Frontal cortex (tissue), 4 donors: Measurements from ENCODE around the gene ZNF276. TPM values are rescaled to one million over a fixed set of nuclear protein-coding genes. Genes with fewer than 3 reads are reported as not detected.
"Not testable (repeated sequence)": the region's sequence is repeated elsewhere in the genome, so short reads cannot be mapped to it uniquely, and the experiment has no call there.

Source experiments
- DNase-seq, 2 donors: peaks; one replicate each; pipeline ENCODE4 v3.0.0; 2012; ENCODE audit warnings: low spot score in 2 of 2
- FAIRE-seq: peaks from 2 replicates; lab custom pipeline; 2012; peaks lifted over from hg19 to GRCh38; lab: Jason Lieb, UNC
- total RNA-seq: library from RNA; depleted of rRNA; stranded (reverse); fragments of >200 nt; gene quantifications from one replicate; pipeline ENCODE4 v1.2.3, GENCODE V29; 2014
- donor health status: control.
- donor health status: control.
- donor health status: control.

Gene ZNF276, protein sequence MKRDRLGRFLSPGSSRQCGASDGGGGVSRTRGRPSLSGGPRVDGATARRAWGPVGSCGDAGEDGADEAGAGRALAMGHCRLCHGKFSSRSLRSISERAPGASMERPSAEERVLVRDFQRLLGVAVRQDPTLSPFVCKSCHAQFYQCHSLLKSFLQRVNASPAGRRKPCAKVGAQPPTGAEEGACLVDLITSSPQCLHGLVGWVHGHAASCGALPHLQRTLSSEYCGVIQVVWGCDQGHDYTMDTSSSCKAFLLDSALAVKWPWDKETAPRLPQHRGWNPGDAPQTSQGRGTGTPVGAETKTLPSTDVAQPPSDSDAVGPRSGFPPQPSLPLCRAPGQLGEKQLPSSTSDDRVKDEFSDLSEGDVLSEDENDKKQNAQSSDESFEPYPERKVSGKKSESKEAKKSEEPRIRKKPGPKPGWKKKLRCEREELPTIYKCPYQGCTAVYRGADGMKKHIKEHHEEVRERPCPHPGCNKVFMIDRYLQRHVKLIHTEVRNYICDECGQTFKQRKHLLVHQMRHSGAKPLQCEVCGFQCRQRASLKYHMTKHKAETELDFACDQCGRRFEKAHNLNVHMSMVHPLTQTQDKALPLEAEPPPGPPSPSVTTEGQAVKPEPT
- 11.8 TPM for total RNA-seq

DNA sequence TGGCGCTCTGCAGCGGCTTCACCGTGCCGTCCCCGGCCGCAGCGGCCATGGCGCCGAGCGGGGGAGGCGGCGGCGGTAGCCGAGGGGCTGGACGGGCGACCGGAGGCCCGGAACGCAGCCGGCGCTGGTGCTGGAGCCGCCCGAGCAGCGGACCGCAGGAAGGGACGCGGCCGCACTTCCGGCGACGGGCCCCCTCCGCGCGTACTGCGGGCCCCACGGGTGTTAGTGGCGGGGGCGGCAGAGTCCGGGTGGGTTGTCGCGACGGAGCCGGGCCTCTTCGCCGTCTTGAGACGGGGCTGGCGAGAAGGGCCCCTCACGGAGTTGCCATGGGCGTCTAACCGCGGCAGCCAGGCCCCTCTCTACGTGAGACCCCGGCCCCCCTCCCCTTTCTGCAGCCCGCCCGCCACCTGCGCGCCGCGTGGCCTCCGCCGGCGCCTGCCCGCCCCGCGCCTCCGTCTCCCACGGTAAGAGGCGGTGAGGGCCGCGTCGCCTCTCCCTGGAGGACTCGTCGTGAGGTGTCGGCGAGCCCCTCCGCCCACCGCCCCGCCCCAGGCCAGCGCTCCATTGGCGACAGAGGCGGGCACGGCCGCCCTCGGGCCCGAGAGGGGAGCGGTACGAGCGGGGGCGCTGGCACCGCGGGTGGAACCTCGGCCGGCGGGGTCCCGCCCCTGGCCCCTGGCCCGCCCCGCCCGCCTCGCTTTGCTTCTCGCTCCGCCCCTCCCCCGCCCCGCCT, at the start of gene ZNF276, which contains the start of gene VPS9D1:
Gene ZNF276 (plus strand): TSS at position 725 of the 733 bp plus-strand sequence. CDS start 104 bp downstream, outside the sequence.
Gene VPS9D1 (minus strand): TSS at position 86 of the 733 bp plus-strand sequence. CDS start 37 bp downstream, at position 49.
- DNase-seq, result peak; percentile 89 to 90
- no peak for FAIRE-seq

DNA sequence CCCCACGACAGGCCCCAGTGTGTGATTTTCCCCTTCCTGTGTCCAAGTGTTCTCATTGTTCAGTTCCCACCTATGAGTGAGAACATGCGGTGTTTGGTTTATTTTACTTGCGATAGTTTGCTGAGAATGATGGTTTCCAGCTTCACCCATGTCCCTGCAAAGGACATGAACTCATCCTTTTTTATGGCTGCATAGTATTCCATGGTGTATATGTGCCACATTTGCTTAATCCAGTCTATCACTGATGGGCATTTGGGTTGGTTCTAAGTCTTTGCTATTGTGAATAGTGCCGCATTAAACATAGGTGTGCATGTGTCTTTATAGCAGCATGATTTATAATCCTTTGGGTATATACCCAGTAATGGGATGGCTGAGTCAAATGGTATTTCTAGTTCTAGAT, 49.8 kb upstream of the ZNF276 start:
- FAIRE-seq, DNase-seq: not testable (repeated sequence)

DNA sequence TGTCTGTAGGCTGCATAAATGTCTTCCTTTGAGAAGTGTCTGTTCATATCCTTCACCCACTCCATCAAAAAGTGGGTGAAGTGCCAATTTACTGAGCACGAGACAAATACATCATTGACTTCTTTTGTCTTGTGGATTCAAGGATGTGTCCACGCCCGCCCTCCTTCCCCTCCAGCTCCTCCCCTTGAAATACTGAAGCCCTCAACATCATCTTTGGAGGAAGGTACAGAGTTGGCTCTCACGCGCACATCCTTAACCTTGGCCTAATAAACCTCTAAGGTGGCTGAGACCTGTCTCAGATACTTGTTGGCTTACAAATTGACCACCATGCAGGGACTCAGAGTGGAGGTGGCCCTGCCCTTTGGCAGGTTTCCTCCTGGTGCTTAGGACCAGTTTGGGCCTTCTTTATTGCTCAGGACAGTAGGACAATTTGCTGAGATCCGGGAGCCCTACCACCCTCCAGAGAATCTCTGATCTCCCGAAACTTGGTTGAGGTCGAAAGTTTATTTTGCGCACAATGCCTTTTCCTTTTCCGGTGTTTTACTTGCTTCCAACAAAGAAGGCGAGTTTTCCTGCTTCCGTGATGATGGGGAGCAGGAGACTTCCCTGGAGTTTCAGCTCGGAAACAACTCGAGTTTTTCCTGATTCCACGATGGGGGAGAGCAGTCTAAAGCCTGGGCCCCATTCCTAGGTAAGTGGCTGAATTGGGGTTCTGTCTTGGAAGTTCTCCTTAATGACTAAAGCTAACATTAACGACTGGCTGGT, 49.0 kb upstream of the ZNF276 start:
- DNase-seq, result no peak
- no peak for FAIRE-seq

DNA sequence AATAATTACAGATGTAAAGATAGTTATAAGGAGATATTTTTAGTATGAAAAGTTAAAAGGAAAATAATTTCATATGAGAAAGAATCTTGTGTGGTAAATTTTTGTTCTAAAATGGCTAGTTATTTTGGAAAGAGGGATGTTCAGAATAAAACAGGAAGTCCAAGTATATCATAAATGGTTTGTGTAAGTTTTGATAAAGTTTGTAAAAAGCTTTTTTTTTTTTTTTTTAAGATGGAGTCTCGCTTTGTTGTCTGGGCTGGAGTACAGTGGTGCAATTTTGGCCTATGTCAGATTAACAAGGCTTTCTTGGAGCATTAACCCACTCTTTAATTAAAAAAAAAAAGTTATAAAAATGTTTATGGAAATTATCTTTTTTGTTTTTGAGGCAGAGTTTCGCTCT, 43.1 kb upstream of the ZNF276 start:
- DNase-seq, result no peak
- FAIRE-seq, result no peak

DNA sequence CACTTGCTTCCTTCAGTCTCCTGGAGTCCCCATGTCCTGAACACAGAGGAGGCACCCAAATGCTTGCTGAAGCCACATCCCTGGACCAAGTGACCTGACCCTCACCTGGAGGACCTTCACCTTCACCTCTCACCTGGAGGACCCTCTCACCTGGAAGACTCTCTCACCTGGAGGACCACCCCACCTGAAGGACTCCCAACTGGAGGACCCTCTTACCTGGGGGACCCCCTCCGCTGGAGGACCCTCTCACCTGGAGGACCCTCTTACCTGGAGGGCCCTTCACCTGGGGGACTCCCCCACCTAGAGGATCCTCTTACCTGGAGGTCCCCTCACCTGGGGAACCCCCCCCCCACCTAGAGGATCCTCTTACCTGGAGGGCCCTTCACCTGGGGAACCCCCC, 35.4 kb upstream of the ZNF276 start:
- DNase-seq (no peak), FAIRE-seq (no peak)

DNA sequence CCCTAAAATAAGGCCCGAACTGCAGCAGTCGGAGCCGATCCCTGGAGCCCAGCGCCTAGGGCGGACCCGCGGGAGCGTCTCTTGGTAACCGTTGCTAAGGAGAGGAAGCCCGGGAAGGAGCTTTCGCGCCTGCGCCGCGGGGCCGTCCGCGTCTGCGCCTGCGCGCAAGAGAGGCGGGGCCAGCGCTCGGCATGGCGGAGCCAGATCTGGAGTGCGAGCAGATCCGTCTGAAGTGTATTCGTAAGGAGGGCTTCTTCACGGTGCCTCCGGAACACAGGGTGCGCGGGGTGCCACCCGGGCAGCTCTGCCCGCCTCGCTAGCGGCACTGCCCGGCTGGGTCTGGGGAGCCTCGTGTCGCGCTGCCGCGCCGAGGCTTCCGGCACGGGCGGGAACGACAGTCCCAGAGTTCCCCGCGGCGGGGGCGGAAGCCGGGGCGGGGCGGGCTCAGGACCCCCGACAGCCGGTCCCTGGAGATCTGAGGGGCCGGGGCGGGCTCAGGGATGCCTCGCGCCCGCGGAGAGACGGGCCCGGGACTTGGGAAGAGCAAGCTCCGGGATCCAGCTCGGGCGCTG, 34.7 kb upstream of the ZNF276 start, which contains the start of gene CDK10:
Gene CDK10 (plus strand): TSS at position 170 of the 572 bp plus-strand sequence. CDS start 22 bp downstream, at position 192.
- FAIRE-seq, result no peak
- peak; percentile 96 to 97 for DNase-seq

DNA sequence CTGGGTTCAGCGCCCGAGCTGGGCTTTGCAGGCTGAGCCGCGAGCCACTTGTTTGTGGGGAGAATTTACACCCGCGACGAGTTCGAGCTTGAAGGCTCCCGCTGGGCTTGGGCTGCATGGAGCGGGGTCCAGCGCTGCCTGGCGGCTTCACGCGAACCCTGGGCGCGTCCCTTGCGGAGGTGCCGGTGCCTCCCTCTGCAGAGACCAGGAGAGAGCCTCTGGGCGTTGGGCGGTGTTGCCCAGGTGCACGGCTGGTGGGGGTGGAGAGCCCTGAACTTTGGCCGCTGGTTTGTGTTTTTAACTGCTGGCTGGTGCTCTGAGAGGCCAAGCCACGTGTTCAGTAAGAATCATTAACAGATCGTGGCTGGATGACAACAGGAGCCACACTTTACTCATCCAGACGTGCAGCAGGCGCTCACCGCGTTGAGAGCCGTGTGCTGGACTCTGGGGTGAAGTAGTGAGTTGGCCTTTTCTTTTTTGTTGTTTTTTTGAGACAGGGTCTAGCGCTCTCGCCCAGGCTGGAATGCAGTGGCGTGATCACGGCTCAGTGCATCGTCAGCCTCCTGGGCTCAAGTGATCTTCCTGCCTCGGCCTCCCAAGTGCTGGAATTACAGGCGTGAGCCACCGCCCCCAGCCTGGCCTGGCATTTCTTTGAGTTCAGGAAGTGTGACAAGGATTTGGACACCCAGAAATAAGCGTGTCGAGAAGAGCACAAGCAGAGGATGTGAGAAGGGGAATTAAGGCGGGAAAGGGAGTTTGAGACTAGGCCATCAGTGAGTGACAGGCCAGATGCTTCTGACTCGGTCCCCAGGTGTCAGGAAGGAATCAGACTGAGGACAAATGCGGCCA, 34.0 kb upstream of the ZNF276 start:
- DNase-seq (peak; percentile 42), FAIRE-seq (no peak)

DNA sequence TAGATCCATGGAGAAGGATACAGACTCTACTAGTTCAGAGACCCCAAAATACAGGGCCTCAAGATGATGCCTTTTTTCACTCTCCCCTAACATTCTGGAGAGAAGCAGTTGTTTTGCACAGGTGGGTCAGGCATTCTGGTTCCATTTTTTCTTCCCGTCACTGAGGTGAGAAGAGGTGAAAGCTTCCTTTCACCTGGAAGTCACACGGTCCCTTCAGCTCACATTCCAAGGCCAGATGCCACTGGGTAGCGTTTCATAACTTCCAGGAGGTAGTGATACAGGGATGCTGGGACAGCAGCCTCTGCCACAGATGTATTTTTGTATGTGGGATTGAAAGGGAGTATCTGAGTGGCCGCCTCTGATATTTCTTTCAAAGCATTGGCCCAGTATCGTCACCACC, 32.9 kb upstream of the ZNF276 start:
- no peak for FAIRE-seq
- DNase-seq, result no peak

DNA sequence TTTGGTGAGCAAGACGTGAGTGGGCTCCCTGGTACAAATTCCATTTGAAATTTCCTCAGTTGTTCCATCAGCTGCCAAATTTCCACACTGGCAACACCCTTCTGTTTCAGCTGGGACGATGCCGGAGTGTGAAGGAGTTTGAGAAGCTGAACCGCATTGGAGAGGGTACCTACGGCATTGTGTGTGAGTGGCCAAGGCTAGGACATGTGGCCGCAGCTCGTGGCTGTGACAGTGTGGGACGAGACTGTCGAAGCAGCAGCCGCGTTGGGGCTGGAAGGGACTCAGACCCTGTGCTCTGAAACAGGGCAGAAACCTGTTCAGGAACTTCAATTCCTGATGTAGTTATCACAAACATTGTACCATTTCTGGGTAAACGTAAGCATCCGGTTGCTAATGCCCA, 32.2 kb upstream of the ZNF276 start:
- DNase-seq (no peak), FAIRE-seq (no peak)

DNA sequence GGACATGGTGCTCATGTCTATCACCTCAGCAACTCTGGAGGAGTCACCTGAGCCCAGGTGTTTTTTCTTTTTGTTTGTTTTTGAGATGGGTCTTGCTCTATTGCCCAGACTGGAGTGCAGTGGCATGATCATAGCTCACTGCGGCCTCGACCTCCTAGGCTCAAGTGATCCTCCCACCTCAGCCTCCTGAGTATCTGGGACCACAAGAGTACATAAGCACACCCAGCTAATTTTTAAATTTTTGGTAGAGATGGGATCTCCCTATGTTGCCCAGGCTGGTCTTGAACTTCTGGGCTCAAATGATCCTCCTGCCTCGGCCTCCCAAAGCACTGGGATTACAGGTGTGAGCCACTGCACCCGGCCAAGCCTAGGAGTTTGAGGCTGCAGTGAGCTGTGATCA, 31.7 kb upstream of the ZNF276 start:
- FAIRE-seq, result not testable (repeated sequence)

DNA sequence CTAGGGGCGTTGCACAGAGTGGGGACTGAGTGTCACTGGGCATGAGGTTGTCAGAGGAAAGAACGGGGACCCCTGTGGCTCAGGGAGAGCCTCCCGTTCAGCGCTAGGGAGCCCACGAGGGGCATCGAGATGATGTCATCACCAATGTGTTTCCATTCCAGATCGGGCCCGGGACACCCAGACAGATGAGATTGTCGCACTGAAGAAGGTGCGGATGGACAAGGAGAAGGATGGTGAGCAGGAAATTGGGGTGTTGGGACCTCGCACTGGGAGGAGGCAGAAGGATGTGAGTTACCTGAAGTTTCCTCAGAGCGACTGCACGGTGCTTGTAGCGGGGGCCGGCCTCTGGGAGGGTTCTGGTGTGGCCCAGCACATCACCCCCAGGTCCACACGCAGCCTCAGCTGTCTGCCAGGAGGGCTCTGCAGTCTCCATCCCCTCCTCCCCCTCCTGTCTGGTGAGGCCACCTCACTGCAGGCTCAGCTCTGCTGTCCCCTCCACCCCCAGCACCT, 30.9 kb upstream of the ZNF276 start:
- no peak for FAIRE-seq
- DNase-seq, result no peak

More for the DNA sequence above, 31.7 kb upstream of the ZNF276 start:
- DNase-seq, result not testable (repeated sequence)

DNA sequence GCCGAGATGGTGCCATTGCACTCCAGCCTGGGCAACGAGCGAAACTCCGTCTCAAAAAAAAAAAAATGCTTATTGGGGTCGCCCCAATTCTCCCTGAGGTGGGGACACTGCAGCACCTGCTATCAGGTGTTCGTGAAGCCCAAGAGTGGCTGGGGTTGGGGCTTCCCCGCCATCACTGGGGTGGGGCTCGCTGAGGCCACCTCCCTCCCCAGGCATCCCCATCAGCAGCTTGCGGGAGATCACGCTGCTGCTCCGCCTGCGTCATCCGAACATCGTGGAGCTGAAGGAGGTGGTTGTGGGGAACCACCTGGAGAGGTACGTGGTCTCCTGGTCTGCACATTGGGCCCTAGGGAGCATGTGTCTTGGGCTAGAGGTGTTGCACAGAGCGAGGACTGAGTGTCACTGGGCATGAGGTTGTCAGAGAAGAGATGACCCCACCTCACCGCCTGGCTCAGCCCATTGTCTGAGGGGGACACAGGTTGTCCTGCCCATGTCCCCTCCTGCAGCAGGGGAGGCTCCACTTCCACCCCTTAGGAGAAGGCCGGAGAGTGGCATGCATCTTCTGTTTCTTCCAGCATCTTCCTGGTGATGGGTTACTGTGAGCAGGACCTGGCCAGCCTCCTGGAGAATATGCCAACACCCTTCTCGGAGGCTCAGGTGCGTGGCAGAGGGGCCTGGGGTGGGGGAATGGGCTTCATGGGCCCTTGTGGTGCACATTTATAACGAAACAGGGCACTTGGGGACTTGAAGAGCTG, 29.9 kb upstream of the ZNF276 start:
- FAIRE-seq, result no peak
- no peak for DNase-seq

DNA sequence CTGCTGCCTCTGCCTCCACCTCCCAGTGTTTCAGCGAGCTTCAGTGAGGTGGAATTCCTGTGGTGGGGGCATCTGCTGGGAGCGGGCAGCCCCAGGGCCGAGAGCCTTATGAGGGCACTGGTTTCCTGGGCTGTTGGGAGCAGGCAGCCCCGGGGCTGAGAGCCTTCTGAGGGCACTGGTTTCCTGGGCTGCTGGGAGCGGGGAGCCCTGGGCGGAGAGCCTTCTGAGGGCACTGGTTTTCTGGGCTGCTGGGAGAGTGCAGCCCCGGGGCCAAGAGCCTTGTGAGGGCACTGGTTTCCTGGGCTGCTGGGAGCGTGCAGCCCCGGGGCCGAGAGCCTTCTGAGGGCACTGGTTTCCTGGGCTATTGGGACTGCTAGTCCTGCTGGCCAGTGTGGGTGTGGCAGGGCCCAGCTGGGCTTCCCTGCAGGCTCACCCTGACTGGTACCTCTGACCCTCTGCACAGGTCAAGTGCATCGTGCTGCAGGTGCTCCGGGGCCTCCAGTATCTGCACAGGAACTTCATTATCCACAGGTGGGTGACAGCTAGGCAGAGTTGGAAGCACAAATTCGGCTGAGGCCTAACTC, 29.3 kb upstream of the ZNF276 start:
- FAIRE-seq (no peak), DNase-seq (no peak)

DNA sequence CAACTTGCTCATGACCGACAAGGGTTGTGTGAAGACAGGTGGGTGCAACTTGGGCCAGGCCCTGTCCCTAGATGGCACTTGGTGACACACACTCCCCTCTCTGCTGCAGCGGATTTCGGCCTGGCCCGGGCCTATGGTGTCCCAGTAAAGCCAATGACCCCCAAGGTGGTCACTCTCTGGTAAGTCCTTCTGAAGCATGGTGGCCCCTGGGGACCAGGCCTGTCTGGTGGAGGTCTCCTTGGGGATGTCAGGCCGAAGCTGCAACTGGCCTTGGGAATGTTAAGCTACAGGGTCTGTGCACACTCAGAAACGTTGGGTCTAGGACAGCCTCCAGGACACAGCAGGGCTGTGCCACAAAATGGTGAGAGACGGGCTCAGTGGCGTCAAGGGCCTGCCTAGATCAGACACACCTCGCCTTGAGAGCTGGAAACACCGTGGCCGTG, 28.0 kb upstream of the ZNF276 start:
- FAIRE-seq (no peak), DNase-seq (no peak)

DNA sequence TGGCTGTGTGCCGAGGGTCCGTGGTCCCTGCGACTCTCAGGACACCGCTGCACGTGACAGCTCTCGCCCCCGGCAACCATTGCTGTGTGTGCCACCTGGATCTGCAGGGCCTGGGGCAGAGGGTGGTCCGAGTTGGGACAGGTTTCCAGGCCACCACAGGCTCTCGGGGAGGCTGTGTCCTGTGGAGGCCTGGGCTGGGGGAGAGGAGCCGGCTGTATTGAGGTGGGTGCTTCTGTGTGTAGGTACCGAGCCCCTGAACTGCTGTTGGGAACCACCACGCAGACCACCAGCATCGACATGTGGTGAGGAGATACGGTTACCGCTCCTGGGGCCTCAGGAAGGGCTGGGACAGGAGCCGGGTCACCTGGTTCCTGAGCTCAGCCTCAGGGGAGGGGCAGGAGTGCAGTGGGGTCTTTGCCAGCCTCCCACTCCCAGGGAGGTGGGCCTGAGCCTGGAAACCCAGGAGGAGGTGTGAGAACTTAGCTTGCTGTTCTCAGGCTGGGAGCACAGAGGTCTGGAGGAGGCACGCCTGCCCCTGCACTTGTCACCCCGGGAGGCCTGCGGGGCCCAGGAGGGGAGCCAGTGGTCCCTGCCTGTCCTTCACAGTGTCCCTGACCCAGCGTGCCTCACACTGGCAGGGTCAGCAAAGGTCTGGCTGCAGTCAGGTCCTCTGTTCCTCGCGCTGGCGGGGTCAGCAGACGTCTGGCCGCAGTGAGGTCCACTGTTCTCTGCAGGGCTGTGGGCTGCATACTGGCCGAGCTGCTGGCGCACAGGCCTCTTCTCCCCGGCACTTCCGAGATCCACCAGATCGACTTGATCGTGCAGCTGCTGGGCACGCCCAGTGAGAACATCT, 27.2 kb upstream of the ZNF276 start:
- no peak for DNase-seq
- no peak for FAIRE-seq

DNA sequence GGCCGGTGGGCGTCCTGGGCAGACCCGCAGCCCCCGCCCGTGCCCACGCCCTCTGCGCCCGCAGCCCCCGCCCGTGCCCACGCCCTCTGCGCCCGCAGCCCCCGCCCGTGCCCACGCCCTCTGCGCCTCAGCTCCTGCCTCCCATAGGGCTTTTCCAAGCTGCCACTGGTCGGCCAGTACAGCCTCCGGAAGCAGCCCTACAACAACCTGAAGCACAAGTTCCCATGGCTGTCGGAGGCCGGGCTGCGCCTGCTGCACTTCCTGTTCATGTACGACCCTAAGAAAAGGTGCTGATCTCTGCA, 26.6 kb upstream of the ZNF276 start:
- DNase-seq, FAIRE-seq: not testable (repeated sequence)
